Measurements from ENCODE around the gene LRP1B. TPM values are rescaled to one million over a fixed set of nuclear protein-coding genes. Genes with fewer than 3 reads are reported as not detected.

Gene LRP1B
- polyA plus RNA-seq, 4 donors = 0.92 to 3.7 (median 1.3) TPM

DNA sequence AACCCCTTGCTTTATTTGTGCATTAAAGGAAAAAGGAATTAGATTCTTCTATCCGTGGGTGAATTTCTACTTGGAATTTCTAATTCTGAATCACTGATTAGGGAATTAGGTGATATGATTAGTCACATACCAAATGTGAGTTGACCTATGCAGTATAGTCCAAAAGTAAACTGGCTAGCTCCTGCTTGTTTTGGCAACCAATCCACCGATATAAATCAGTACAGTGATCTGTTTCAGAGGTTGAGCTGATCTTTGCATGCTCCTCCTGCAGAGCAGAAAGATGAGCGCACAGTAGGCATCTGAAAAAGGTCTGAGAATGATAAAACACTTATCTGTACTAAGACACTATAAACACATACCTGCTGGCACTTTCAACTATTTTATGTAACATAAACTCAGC is 86.6 kb downstream of the LRP1B start:
- no peak for DNase-seq (ENCODE audit: low read depth in 4 of 4, low spot score in 3 of 4)

DNA sequence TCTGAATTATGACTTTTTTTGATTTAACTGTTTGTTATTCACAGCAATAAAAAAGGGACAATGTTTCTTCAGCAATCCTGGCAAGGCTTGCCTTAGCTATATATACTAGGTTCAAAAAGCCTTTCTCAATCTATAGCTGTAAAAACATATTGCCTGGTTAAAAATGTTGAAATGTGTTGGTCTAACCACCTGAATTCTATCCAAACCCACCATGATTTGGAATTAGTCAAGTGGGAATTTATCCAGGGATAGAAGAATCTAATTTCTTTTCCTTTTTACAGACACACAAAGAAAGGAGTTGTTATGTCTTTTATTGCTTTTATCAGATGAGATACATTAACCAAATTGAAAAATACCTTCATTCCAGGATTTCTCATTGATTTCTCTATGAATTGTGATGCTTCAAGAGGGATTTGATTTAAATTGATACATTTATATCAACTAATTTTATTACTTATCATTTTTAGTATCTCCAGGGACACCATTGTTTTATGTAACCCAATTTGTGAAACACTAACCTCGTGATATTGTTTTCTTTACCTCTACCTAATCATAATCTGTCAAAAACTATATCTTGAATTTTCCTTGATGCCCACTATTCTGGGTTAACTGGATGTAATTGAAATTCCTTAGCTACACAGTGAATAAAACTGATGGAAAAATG is 88.1 kb downstream of the LRP1B start:
- DNase-seq (ENCODE audit: low read depth in 4 of 4, low spot score in 3 of 4) = no peak

DNA sequence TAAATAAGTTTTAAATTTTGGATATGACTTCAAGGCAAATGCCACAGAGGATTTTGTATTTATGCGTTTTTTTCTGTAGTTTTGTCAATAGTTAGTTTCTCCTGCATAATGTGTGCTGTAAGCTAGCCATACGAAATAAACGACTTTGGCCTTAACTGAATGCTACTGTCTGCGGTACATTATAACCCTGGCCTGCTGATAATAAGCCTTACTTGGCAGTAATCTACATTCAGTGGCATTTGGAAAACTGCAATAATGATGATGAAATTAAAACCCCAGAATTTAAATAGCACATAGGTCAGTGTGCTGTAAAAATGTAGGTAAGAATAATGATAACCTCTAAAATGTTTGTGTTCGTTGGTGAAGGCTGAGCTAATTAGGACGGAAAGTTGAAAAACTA is 88.8 kb downstream of the LRP1B start:
- no peak for DNase-seq (ENCODE audit: low read depth in 4 of 4, low spot score in 3 of 4)

DNA sequence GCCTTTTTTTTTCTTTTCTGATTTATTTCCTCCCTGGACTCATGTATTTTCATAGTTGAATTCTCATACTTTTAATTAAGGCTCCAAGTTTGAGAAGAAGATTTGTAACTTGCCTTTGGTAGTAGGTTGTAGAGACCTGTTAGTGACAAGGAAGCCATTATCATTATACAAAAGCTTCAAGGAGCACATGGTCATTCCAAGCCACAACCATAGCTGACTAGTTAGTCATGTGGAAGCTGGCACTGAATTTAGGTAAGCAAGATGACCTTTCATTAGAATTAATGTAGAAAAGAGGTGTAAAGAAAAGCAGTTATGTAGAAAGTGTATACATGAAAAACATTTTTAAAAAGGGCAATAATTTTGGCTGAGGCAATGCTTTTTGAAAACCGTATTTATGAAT is 89.7 kb downstream of the LRP1B start:
- no peak for DNase-seq (ENCODE audit: low read depth in 4 of 4, low spot score in 3 of 4)

DNA sequence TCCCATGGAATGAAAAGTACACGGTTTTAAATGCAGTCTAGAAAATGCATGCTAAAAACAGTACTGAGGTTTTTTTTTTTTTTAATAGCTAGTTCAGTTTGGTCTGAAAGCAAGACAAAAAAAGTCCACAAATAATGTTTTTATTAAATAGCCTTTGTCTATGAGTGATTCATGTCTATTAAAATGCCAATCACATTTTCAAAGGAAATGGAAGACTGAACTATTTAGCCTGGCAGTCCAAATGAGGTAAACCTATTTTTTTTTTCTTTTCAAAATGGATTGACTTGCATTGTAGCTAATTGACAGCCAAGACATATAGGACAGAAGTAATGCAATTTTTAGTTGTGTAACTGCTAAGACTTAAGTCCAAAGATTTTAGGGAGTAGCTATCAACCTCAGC is 90.3 kb downstream of the LRP1B start:
- no peak for DNase-seq (ENCODE audit: low read depth in 4 of 4, low spot score in 3 of 4)

DNA sequence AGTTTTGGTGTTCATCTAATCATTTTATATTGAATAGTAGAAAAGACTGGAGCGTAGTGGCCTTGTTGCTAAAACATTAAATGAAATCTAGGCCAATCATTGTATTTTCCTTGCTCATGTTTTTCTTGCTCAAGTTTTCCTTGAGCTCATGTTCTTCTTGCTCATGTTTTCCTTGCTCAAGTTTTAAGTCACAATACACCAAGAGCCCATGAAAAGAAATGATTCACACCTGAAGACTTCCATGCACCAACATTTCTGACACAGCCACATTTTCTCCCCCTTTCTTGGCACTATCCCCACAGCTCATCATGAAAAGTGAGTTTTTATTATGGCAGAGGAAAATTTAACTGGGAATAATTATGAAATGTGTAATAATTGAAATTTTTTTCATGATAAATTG is 92.0 kb downstream of the LRP1B start:
- DNase-seq (ENCODE audit: low read depth in 4 of 4, low spot score in 3 of 4) = no peak

DNA sequence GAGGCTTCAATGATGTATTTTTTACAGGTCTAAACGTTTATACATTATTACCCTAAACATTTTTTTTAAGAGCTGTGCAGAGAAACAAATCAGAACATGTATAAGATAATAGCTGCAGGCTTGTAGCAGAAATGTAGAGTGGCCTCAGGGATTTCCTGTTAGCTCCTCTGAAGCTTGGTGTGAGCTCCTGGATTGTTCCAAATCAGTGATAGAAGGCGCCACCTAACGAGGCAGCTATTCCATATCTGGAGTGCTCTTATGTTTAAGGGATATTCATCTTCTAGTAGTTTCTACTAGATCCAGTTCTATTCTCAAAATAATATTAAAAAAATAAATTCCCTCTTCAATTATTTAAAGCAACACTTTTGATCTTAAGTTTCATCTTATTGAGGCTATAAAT is 93.1 kb downstream of the LRP1B start:
- DNase-seq (ENCODE audit: low read depth in 4 of 4, low spot score in 3 of 4) = no peak

DNA sequence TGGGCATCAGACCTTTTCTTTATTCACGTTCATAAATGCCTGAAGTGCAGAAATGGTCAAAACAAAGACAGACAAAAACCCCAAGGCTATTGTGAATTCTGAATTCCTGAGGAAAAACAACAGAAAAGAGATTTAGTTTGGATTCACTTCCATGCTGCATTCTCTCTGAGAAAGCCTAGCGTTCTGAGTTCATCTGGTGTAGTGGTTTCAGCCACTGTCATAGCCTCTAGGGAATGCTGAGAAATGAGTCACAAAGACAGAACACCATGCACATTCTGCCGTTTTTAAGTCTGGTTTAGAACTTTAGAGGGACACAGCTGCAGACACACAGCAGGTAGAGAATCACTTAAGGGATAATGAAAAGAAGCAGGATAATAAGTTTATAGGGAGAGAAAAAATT is 93.8 kb downstream of the LRP1B start:
- DNase-seq (ENCODE audit: low read depth in 4 of 4, low spot score in 3 of 4) = no peak

- DNase-seq (ENCODE audit: low read depth in 4 of 4, low spot score in 3 of 4) = no peak
Observed at GRCh38 chr2:142033393-142033792, 97.4 kb downstream of the LRP1B start.

GRCh38 chr2:142031656-142032055 is 99.2 kb downstream of the LRP1B start:
- DNase-seq (ENCODE audit: low read depth in 4 of 4, low spot score in 3 of 4) = no peak

DNA sequence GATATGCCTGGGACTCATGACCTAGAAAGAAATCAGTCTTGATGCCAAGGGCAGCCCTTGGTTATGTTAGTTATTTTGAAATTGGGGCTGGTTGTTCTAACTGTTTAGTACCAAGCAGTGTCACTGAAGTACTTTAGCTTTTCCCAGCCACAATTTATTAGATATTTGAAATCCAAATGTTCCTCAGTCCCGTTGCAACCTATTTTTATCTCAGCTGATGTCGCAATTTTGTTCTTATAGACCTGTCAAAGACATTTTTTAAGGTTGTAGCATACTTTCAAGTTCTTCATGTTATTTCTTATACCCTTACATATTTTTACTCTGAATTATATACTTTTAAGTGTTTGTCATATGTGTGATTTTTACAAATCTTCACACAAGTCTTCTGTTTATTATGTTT is 100.1 kb downstream of the LRP1B start:
- DNase-seq (ENCODE audit: low read depth in 4 of 4, low spot score in 3 of 4) = no peak

DNA sequence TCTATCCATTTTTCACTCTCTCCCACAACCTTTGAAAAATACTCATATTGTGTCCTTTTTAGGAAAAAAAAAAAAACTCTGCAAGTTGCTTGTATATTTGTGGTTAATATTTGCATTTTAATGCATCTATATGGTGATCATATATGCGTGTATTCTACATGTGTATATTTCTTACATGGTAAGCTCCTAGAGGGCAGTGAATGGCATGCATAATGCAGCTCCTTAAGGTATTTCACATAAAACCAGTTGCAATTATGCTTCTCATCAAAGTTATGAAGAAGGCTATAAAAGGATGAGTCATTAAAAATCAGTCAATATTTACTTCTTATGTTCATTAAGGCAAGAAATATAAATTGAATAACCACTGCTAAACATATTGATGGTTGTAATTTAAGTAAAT is 100.8 kb downstream of the LRP1B start:
- no peak for DNase-seq (ENCODE audit: low read depth in 4 of 4, low spot score in 3 of 4)

DNA sequence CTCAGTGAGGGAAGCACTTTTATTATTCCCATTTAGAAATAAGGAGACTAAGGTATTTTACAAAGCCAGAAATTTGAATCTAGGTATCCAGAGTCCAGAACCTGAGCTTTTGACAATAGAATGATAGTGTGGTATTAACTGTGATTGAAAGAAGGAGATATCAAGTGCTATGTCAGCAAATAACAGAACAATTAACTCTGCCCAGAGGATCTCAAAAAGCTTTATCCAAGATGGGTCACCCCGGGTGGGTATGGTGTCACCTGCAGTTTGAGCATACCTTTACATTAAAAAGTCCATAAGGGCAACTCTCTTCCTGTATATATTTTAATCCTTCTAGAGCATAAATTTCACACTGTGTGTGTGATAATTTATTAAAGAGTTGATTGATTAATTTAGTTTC is 105.4 kb downstream of the LRP1B start:
- no peak for DNase-seq (ENCODE audit: low read depth in 4 of 4, low spot score in 3 of 4)

DNA sequence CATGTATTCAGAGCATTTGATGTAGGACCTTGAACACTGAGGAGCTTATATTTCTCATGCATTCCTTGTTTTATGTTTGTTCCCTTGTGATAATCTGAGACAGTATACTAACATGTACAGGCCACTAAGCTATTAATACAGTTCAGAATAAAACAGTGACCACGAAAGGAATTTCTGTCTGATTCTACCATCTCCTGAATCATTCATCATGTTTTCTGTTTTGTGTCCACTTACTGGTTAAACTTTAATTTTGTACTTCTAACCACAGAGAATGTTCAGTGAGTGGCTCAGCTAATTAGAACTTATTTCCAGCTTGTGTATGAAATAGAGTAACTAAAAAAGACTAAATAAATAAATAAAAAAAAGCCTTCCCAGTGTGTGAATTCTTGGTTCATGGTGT is 110.4 kb downstream of the LRP1B start:
- no peak for DNase-seq (ENCODE audit: low read depth in 4 of 4, low spot score in 3 of 4)

DNA sequence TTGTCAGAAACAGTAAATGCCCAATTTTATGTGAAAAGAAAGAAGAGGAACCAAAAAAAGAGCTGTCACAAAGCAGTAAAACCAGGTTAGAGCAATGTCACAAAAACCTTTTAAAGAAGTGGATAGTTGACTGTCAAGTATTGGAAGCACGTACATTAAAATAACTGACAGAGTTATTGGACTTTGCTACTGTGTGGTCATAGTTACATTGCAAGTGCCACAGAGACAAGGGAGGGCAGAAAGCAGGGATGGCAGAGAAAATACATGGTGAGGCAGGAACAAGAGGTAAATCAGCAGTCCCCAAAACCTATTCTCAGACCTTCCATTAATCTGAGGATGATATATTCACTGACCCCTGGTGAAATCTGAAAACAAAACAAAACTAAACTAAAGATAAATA is 116.3 kb downstream of the LRP1B start:
- no peak for DNase-seq (ENCODE audit: low read depth in 4 of 4, low spot score in 3 of 4)

GRCh38 chr2:142012797-142013196 is 118.0 kb downstream of the LRP1B start:
- DNase-seq (ENCODE audit: low read depth in 4 of 4, low spot score in 3 of 4) = no peak

DNA sequence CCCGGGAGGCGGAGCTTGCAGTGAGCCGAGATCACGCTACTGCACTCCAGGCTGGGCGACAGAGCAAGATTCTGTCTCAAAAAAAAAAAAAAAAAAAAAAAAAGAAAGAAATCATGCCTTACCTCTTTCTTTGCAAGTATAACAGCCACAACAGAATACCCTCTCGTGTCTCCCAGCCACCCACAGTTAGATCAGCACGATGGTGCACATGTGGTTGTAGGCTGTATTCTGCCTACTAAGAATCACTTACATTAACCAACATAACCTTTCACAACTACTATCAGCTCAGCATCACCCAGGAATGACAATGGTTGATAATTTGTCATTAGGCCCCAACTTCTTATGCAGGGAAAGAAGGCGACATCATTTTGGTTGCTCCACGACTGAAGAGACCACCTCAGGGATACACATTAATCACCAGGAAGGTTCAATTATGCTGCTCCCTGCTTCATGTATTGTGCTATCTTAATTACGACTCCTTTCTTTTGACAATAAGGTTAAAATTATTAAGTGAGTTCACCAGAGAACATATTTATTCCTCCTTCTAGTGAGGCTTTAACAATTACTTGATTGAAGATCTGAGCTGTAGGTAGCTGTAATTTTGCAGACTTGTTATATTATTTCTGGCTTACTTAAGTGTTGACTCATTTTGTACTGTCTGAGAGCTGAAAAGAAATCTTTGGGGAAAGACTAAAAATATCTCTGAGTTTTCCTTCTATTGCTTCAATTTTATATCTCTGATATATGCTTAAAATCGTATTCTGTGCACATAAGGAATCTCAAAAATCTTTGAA is 120.1 kb downstream of the LRP1B start:
- DNase-seq (ENCODE audit: low read depth in 4 of 4, low spot score in 3 of 4) = no peak

DNA sequence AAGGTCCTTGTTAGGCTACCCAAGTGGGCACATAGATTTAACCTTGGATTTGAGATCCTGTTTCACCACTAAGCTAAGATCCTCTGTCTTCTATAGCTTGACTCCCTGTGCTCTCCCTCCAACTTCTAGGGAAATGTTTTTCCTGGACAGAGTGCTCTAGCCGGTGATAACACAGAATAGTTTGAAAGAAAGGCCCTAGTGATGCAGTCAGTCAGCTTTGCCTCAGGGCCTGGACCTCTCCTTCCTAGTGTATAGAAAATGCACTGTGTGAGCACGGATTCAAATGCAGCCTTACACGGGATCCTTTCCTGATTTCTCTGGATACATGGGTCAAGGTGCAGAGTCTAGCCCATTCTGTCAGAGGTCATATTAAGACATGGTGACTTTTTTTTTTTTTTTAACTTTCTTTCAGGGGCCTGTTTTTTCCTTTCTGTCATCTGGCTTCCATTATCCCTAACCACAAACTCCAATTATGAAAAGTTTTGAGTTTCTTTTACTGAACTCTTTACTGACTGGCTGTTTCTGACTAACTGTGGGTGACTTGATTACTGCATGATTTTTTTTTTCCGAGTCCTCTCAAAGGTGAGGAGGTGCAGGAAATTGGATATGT is 122.6 kb downstream of the LRP1B start:
- DNase-seq (ENCODE audit: low read depth in 4 of 4, low spot score in 3 of 4) = no peak

GRCh38 chr2:141994066-141994465 is 136.8 kb downstream of the LRP1B start:
- no peak for DNase-seq (ENCODE audit: low read depth in 4 of 4, low spot score in 3 of 4)

- DNase-seq (ENCODE audit: low read depth in 4 of 4, low spot score in 3 of 4) = no peak
Observed at GRCh38 chr2:141992695-141993094, 138.1 kb downstream of the LRP1B start.

- DNase-seq (ENCODE audit: low read depth in 4 of 4, low spot score in 3 of 4) = no peak
Observed at GRCh38 chr2:141968433-141968832, 162.4 kb downstream of the LRP1B start.

- DNase-seq (ENCODE audit: low read depth in 4 of 4, low spot score in 3 of 4) = no peak
Observed at GRCh38 chr2:141967980-141968379, 162.8 kb downstream of the LRP1B start.

Measured in left renal pelvis (tissue), 4 donors.